Ishikawa (cell line): ENCODE data around the gene ITPR1.

Source experiments
- CEBPB ChIP-seq: IDR thresholded peaks from 2 replicates; pipeline ENCODE4 v1.6.1; 2012
- CREB1 ChIP-seq: IDR thresholded peaks from 2 replicates; pipeline ENCODE4 v1.6.1; 2012; ENCODE audit warnings: low read depth
- EGR1 ChIP-seq: IDR thresholded peaks from 2 replicates; pipeline ENCODE4 v1.6.1; 2012
- EP300 ChIP-seq: IDR thresholded peaks from 2 replicates; pipeline ENCODE4 v1.6.1; 2012; ENCODE audit warnings: borderline replicate concordance
- FOXM1 ChIP-seq: IDR thresholded peaks from 2 replicates; pipeline ENCODE4 v1.6.1; 2012; ENCODE audit warnings: low read depth, borderline replicate concordance
- NFIC ChIP-seq: IDR thresholded peaks from 2 replicates; pipeline ENCODE4 v1.6.1; 2012
- RAD21 ChIP-seq: IDR thresholded peaks from 2 replicates; pipeline ENCODE4 v1.6.1; 2012; ENCODE audit warnings: low read depth
- TAF1 ChIP-seq: IDR thresholded peaks from 2 replicates; pipeline ENCODE4 v1.6.1; 2012; ENCODE audit warnings: low read depth, mild to moderate bottlenecking
- TCF12 ChIP-seq: IDR thresholded peaks from 2 replicates; pipeline ENCODE4 v1.6.1; 2012; ENCODE audit warnings: low read depth
- TEAD4 ChIP-seq: IDR thresholded peaks from 2 replicates; pipeline ENCODE4 v1.6.1; 2012
- YY1 ChIP-seq: IDR thresholded peaks from 2 replicates; pipeline ENCODE4 v1.6.1; 2012; ENCODE audit warnings: low read depth
- ZBTB7A ChIP-seq: IDR thresholded peaks from 2 replicates; pipeline ENCODE4 v1.6.1; 2012; ENCODE audit warnings: low read depth
- TF ChIP-seq, protein P1 (sequence below): IDR thresholded peaks from 2 replicates; pipeline ENCODE4 v1.6.1; 2012
- TF ChIP-seq, protein P2 (sequence below): IDR thresholded peaks from 2 replicates; pipeline ENCODE4 v1.6.1; 2012; ENCODE audit warnings: low read depth, mild to moderate bottlenecking
- TF ChIP-seq, protein P3 (sequence below): IDR thresholded peaks from 2 replicates; pipeline ENCODE4 v1.6.1; 2012

The ITPR1 gene

DNA sequence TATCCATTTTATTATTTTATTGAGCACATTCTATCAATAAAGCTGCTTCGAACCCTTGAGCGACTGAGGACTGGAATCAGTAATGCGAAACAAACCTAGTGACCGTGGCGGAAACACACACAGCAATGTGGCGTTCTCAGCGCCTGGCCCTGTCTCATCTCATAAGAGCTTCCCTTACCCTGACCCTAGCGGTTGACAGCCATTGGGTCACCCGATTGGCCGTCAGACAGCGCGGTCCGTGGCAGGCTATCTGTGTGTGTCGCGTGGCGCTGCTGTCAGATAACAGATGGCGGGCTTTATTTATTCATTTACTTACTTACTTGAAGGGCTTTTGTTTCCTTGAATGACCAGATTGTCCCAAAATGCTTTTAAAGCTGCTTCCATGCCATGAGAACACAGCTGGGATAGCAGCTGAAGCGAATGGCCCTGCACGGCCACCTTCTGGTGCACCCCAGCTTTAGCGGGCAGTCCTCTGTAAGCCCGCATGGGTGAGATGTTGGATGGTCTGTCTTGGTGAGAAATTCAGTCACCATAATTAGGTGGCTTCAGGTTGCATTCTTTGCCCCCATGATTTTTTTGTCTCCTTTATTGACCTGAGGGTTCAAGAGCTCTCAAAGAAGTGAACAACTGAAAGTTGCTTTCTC is 270.6 kb downstream of the ITPR1 start:
- TF ChIP-seq, protein P1, sequence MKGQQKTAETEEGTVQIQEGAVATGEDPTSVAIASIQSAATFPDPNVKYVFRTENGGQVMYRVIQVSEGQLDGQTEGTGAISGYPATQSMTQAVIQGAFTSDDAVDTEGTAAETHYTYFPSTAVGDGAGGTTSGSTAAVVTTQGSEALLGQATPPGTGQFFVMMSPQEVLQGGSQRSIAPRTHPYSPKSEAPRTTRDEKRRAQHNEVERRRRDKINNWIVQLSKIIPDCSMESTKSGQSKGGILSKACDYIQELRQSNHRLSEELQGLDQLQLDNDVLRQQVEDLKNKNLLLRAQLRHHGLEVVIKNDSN, result no peak
- TF ChIP-seq FOXM1 (no peak), CREB1 (no peak), TEAD4 (no peak), ZBTB7A (no peak), EP300 (no peak), RAD21 (no peak), YY1 (no peak)
- TF ChIP-seq, protein P2, sequence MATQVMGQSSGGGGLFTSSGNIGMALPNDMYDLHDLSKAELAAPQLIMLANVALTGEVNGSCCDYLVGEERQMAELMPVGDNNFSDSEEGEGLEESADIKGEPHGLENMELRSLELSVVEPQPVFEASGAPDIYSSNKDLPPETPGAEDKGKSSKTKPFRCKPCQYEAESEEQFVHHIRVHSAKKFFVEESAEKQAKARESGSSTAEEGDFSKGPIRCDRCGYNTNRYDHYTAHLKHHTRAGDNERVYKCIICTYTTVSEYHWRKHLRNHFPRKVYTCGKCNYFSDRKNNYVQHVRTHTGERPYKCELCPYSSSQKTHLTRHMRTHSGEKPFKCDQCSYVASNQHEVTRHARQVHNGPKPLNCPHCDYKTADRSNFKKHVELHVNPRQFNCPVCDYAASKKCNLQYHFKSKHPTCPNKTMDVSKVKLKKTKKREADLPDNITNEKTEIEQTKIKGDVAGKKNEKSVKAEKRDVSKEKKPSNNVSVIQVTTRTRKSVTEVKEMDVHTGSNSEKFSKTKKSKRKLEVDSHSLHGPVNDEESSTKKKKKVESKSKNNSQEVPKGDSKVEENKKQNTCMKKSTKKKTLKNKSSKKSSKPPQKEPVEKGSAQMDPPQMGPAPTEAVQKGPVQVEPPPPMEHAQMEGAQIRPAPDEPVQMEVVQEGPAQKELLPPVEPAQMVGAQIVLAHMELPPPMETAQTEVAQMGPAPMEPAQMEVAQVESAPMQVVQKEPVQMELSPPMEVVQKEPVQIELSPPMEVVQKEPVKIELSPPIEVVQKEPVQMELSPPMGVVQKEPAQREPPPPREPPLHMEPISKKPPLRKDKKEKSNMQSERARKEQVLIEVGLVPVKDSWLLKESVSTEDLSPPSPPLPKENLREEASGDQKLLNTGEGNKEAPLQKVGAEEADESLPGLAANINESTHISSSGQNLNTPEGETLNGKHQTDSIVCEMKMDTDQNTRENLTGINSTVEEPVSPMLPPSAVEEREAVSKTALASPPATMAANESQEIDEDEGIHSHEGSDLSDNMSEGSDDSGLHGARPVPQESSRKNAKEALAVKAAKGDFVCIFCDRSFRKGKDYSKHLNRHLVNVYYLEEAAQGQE, result no peak

DNA sequence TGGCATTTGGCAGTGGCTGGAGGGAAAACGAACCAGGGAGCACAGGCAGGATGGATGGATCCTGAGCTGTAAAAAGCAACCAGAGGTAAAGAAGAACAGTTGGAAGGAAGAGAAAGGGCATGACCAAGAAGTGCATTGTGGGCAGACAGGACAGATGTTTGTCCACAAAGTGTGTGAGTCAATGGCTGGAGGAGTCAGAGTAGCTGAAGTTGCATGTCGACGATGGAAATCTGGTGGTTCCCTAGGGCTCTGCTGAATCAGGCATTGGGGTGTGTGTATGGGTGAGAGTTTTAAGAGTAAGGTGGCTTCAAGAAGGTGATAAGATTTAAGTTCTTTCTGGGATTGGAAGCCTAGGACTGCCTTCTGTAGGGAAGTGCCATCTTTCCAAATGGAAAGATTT is 272.1 kb downstream of the ITPR1 start:
- no peak for TF ChIP-seq TAF1
- no peak for TF ChIP-seq CEBPB
- no peak for TF ChIP-seq TCF12
- TF ChIP-seq FOXM1, result no peak
- TF ChIP-seq, protein P2, result no peak
- no peak for TF ChIP-seq TEAD4
- TF ChIP-seq CREB1, result no peak
- no peak for TF ChIP-seq RAD21
- no peak for TF ChIP-seq EGR1
- TF ChIP-seq NFIC, result no peak
- TF ChIP-seq, protein P3, sequence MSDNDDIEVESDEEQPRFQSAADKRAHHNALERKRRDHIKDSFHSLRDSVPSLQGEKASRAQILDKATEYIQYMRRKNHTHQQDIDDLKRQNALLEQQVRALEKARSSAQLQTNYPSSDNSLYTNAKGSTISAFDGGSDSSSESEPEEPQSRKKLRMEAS, result no peak

- no peak for TF ChIP-seq CEBPB
- TF ChIP-seq TCF12, result no peak
- TF ChIP-seq EP300, result no peak
- TF ChIP-seq NFIC, result no peak
- TF ChIP-seq, protein P3, result no peak
- TF ChIP-seq CREB1, result no peak
- no peak for TF ChIP-seq ZBTB7A
- TF ChIP-seq EGR1, result no peak
- no peak for TF ChIP-seq FOXM1
- TF ChIP-seq, protein P2, result no peak
- TF ChIP-seq, protein P1, result no peak
- no peak for TF ChIP-seq TAF1
Measured at GRCh38 chr3:4766263-4766662, 273.1 kb downstream of the ITPR1 start.

DNA sequence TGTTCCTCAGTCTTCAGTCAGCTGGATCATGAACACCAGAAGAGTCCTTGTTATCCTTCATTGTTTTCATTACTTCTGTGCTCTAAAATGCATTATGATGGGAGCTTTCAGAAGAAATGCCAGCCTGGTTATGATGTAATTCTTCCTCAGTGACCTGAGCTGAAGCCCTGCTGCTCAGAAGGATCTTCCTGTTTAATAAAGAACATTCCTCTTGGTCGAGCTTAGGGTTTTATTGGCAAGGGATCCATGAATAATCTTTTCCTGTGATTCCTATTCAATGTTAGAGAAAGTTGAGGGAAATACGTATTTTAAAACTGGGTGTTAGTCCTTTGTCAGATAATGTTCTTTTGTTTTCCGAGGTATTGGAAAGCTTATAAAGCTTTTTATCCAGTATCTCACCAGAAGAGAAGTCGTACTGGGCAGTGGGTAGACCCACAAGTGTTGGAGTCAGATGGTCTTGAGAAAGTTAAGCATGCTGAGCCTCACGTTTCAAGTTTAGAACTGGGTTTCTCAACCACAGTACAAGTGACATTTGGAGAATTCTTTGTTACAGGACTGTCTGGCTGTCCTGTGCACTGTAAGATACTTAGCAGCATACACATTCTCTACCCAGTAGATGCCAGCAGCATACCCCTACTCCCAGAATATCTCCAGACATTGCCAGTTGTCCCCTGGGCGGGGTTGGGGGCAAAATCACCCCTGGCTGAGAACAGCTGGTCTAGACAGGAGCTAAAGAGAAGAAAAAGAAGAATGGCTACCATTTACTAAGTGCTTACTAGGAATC is 273.8 kb downstream of the ITPR1 start:
- TF ChIP-seq ZBTB7A (no peak), CREB1 (no peak), EP300 (no peak), CEBPB (no peak), YY1 (no peak), RAD21 (no peak), FOXM1 (no peak), TCF12 (no peak), TEAD4 (no peak), NFIC (no peak), TAF1 (no peak), EGR1 (no peak)
- TF ChIP-seq, protein P2, result no peak
- TF ChIP-seq, protein P3, result no peak
- TF ChIP-seq, protein P1, result no peak
